Epithelial cell of esophagus (primary cell): ENCODE measurements around the gene TRIM5.
"Not testable (repeated sequence)": the region's sequence is repeated elsewhere in the genome, so short reads cannot be mapped to it uniquely, and the experiment has no call there.

Experiments used
- DNase-seq: peaks from one replicate; pipeline ENCODE4 v3.0.0; 2010; ENCODE audit warnings: low read depth
- H3K4me3 ChIP-seq: 2 replicates; pipeline ENCODE4 v1.5.1; 2011; ENCODE audit warnings: mild to moderate bottlenecking, low read length, control low read depth
- TF ChIP-seq, protein P1 (sequence below): IDR thresholded peaks from 2 replicates; pipeline ENCODE4 v1.5.1; 2011; ENCODE audit warnings: low read depth, mild to moderate bottlenecking, low read length, control low read depth, inconsistent platforms; ENCODE audit not compliant: insufficient read depth; ENCODE audit errors: missing control alignments

The TRIM5 gene

DNA sequence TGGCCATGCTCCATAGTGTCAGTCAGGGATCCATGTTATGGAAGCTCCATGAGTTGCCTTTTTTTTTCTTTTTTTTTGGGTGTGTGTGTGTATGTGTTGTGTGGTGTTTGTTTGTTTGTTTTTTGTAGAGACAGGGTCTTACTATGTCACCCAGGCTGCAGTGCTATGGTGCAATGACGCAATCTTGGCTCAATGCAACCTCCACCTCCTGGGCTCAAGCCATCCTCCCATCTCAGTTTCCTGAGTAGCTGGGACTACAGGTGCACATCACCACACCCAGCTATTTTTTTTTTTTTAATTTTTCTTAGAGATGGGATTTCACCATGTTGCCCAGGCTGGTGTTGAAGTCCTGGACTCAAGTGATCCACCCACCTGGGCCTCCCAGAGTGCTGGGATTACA lies 3.6 kb upstream of the TRIM5 start:
- DNase-seq = no peak
- no peak overlapping the region for H3K4me3 ChIP-seq
- TF ChIP-seq, protein P1, sequence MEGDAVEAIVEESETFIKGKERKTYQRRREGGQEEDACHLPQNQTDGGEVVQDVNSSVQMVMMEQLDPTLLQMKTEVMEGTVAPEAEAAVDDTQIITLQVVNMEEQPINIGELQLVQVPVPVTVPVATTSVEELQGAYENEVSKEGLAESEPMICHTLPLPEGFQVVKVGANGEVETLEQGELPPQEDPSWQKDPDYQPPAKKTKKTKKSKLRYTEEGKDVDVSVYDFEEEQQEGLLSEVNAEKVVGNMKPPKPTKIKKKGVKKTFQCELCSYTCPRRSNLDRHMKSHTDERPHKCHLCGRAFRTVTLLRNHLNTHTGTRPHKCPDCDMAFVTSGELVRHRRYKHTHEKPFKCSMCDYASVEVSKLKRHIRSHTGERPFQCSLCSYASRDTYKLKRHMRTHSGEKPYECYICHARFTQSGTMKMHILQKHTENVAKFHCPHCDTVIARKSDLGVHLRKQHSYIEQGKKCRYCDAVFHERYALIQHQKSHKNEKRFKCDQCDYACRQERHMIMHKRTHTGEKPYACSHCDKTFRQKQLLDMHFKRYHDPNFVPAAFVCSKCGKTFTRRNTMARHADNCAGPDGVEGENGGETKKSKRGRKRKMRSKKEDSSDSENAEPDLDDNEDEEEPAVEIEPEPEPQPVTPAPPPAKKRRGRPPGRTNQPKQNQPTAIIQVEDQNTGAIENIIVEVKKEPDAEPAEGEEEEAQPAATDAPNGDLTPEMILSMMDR = no peak

DNA sequence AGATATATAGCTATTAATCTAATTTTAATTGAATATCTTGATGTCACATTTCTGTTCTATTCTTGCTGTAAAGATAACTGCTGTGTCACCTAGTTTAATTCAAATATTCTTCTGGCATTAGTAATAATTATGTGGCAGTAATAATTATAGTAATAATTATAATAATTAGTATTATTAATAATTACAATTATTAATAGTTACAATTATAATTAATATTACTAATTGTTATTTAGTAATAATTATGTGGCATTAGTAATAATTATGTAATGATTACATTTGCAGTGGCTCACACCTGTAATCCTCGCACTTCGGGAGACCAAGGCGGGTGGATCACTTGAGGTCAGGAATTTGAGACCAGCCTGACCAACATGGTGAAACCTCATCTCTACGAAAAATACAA lies 1.6 kb upstream of the TRIM5 start:
- H3K4me3 ChIP-seq = no peak overlapping the region
- TF ChIP-seq, protein P1 = no peak
- DNase-seq = no peak

DNA sequence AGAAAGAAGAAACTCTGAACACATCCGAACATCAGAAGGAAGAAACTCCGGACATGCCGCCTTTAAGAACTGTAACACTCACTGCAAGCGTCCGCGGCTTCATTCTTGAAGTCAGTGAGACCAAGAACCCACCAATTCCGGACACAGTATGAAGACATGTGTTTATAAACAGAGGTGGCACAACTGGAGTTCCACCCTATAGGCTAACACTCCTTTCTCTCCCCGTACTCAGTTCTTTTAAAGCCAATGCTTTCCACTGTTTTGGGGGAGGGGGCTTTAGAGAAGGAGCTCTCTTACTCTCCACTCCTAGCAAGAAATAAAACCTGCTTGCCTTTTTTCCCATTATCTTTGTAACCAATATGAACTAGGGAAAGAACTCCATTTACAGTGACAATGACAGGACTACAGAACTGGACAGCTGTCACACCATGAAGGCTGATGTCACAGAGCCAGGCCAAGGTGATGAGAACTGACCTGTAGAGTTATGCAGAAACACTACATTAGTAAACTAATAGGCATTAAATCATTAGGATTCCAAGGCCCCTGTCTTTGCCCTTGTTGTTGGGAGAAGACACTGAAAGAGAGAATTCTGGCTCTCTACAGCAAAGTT lies 733 bp downstream of the TRIM5 start:
- TF ChIP-seq, protein P1 = no peak
- peak overlapping the region; percentile 60 for H3K4me3 ChIP-seq
- DNase-seq = peak; percentile 3

DNA sequence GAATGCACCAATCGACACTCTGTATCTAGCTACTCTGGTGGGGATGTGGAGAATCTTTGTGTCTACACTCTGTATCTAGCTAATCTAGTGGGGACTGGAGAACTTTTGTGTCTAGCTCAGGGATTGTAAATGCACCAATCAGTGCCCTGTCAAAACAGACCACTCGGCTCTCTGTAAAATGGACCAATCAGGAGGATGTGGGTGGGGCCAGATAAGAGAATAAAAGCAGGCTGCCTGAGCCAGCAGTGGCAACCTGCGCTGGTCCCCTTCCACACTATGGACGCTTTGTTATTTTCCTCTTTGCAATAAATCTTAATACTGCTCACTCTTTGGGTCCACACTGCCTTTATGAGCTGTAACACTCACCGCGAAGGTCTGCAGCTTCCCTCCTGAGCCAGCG lies 1.3 kb downstream of the TRIM5 start:
- H3K4me3 ChIP-seq = peak overlapping the region; percentile 60
- not testable (repeated sequence) for DNase-seq

DNA sequence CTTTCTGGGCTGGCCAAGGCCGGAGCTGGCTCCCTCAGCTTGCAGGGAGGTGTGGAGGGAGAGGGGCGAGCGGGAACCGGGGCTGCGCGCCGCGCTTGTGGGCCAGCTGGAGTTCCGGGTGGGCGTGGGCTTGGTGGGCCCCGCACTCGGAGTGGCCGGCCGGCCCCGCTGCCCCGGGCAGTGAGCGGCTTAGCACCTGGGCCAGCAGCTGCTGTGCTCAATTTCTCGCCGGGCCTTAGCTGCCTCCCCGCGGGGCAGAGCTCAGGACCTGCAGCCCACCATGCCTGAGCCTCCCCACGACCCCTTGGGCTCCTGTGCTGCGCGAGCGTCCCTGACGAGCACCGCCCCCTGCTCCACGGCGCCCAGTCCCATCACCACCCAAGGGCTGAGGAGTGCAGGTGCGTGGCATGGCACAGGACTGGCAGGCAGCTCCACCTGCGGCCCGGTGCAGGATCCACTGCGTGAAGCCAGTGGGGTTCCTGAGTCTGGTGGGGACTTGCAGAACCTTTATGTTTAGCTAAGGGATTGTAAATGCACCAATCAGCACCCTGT lies 1.9 kb downstream of the TRIM5 start:
- not testable (repeated sequence) for H3K4me3 ChIP-seq, DNase-seq

- DNase-seq = no peak
- no peak overlapping the region for H3K4me3 ChIP-seq
- TF ChIP-seq, protein P1 = no peak
These were observed 5.1 kb downstream of the TRIM5 start for GRCh38 chr11:5679811-5680210.

DNA sequence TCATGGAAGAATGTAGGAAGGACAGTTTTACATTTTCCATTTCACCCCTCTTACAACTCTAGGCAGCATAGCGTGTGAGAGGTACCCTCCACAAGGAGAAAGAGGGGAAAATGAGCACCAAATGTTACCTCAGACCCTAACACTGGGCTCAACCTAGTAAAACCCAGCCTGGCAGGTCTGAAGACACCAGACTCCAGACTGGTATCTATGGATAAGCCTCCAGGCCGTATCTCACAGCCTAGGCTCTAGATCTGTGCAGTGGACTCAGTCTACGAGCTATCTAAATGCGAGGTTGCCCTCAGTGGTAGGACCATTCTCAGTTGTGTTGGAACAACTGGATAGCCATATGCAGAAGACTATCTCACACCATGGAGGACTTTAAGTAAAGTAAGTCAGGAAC lies 10.5 kb downstream of the TRIM5 start:
- no peak overlapping the region for H3K4me3 ChIP-seq
- DNase-seq = no peak
- TF ChIP-seq, protein P1 = no peak

- no peak for DNase-seq
- no peak overlapping the region for H3K4me3 ChIP-seq
- TF ChIP-seq, protein P1 = no peak
These were observed 13.0 kb downstream of the TRIM5 start for GRCh38 chr11:5671831-5672230.
